WTC11 (cell line): ENCODE data around the gene ZBTB48. TPM values are rescaled to one million over a fixed set of nuclear protein-coding genes. Genes with fewer than 3 reads are reported as not detected.

Source experiments
- ATAC-seq: fragments of 200-7000 bp; cut with Tn5 transposase; 2 replicates; pipeline ENCODE4 v1.10.0; 2021; ENCODE audit warnings: mild to moderate bottlenecking, moderate library complexity
- CTCF ChIA-PET: fragments of 300-600 bp; sonication (Branson Sonifier 250); formaldehyde crosslinking; loops from one replicate; lab custom pipeline; 2021; ENCODE audit warnings: antibody characterized with exemption; lab: Charles Lee
- POLR2A ChIA-PET: fragments of 350-600 bp; sonication (Branson Sonifier 250); formaldehyde crosslinking; loops from one replicate; lab custom pipeline; 2021; ENCODE audit warnings: antibody characterized with exemption; lab: Charles Lee
- DNase-seq: peaks from one replicate; pipeline ENCODE4 v3.0.0; 2021; ENCODE audit warnings: low spot score
- H3K27ac Mint-ChIP-seq: 2 replicates; pipeline ENCODE4 v1.8.0; 2021; ENCODE audit warnings: mixed read lengths
- H3K27me3 Mint-ChIP-seq: 2 replicates; pipeline ENCODE4 v1.8.0; 2021; ENCODE audit warnings: low read depth, mild to moderate bottlenecking, moderate library complexity, mixed read lengths
- H3K36me3 Mint-ChIP-seq: 2 replicates; pipeline ENCODE4 v1.8.0; 2021; ENCODE audit warnings: mixed read lengths
- H3K4me1 Mint-ChIP-seq: 2 replicates; pipeline ENCODE4 v1.8.0; 2022; ENCODE audit warnings: mixed read lengths
- H3K4me3 Mint-ChIP-seq: 2 replicates; pipeline ENCODE4 v1.8.0; 2021; ENCODE audit warnings: mild to moderate bottlenecking, moderate library complexity, mixed read lengths
- H3K9me3 Mint-ChIP-seq: 2 replicates; pipeline ENCODE4 v1.8.0; 2021; ENCODE audit warnings: mixed read lengths
- CREB1 ChIP-seq: sonication (generic); formaldehyde crosslinking; IDR thresholded peaks from 2 replicates; pipeline ENCODE4 v1.8.0; 2023; ENCODE audit warnings: mild to moderate bottlenecking, missing genetic modification reagents
- EMX1 ChIP-seq: fragments of 250-450 bp; sonication (Bioruptor Pico); IDR thresholded peaks from 2 replicates; pipeline ENCODE4 v1.8.0; 2021; ENCODE audit warnings: mild to moderate bottlenecking
- ESRRA ChIP-seq: sonication (generic); formaldehyde crosslinking; IDR thresholded peaks from 2 replicates; pipeline ENCODE4 v1.8.1; 2022; ENCODE audit warnings: mild to moderate bottlenecking, missing genetic modification reagents, borderline replicate concordance
- FOXK1 ChIP-seq: sonication (generic); formaldehyde crosslinking; IDR thresholded peaks from 2 replicates; pipeline ENCODE4 v1.8.0; 2022; ENCODE audit warnings: mild to moderate bottlenecking, moderate library complexity, missing genetic modification reagents
- IRF2 ChIP-seq: sonication (generic); formaldehyde crosslinking; IDR thresholded peaks from 2 replicates; pipeline ENCODE4 v1.8.0; 2022; ENCODE audit warnings: low read depth, missing genetic modification reagents, borderline replicate concordance
- MAX ChIP-seq: sonication (generic); formaldehyde crosslinking; IDR thresholded peaks from 2 replicates; pipeline ENCODE4 v1.8.0; 2022; ENCODE audit warnings: mild to moderate bottlenecking, missing genetic modification reagents
- TCF7 ChIP-seq: sonication (generic); formaldehyde crosslinking; IDR thresholded peaks from 2 replicates; pipeline ENCODE4 v1.8.0; 2022; ENCODE audit warnings: mild to moderate bottlenecking, low read depth, missing genetic modification reagents, moderate library complexity
- TEAD1 ChIP-seq: sonication (generic); formaldehyde crosslinking; IDR thresholded peaks from 2 replicates; pipeline ENCODE4 v1.8.0; 2022; ENCODE audit warnings: mild to moderate bottlenecking, missing genetic modification reagents
- USF1 ChIP-seq: sonication (generic); formaldehyde crosslinking; IDR thresholded peaks from 2 replicates; pipeline ENCODE4 v1.8.0; 2022; ENCODE audit warnings: mild to moderate bottlenecking, missing genetic modification reagents
- ZBTB21 ChIP-seq: sonication (generic); formaldehyde crosslinking; IDR thresholded peaks from 2 replicates; pipeline ENCODE4 v1.8.1; 2023; ENCODE audit warnings: mild to moderate bottlenecking, missing genetic modification reagents, borderline replicate concordance
- ZMAT4 ChIP-seq: fragments of 250-450 bp; sonication (Bioruptor Pico); IDR thresholded peaks from 2 replicates; pipeline ENCODE4 v1.9.0; 2021; ENCODE audit warnings: mild to moderate bottlenecking
- ZNF121 ChIP-seq: sonication (generic); formaldehyde crosslinking; IDR thresholded peaks from 2 replicates; pipeline ENCODE4 v1.8.0; 2023; ENCODE audit warnings: missing genetic modification reagents
- ZNF263 ChIP-seq: sonication (generic); formaldehyde crosslinking; IDR thresholded peaks from 2 replicates; pipeline ENCODE4 v1.8.1; 2022; ENCODE audit warnings: low read depth, mild to moderate bottlenecking, moderate library complexity, missing genetic modification reagents
- ZNF423 ChIP-seq: fragments of 250-450 bp; sonication (Bioruptor Pico); IDR thresholded peaks from 2 replicates; pipeline ENCODE4 v2.1.2; 2022; ENCODE audit warnings: mild to moderate bottlenecking, moderate library complexity
- total RNA-seq: library from RNA; stranded (reverse); gene quantifications from 3 replicates; pipeline ENCODE4 v1.2.3, GENCODE V29; 2021
- TF ChIP-seq, protein P1 (sequence below): sonication (generic); formaldehyde crosslinking; IDR thresholded peaks from 2 replicates; pipeline ENCODE4 v1.8.1; 2023; ENCODE audit warnings: mild to moderate bottlenecking, missing genetic modification reagents, moderate library complexity
- TF ChIP-seq, protein P2 (sequence below): sonication (generic); formaldehyde crosslinking; IDR thresholded peaks from 2 replicates; pipeline ENCODE4 v1.8.1; 2022; ENCODE audit warnings: low read depth, mild to moderate bottlenecking, moderate library complexity, missing genetic modification reagents, borderline replicate concordance
- TF ChIP-seq, protein P3 (sequence below): fragments of 250-450 bp; sonication (Bioruptor Pico); IDR thresholded peaks from 2 replicates; pipeline ENCODE4 v1.9.0; 2021; ENCODE audit warnings: mild to moderate bottlenecking, borderline replicate concordance
- TF ChIP-seq, protein P4 (sequence below): sonication (generic); formaldehyde crosslinking; IDR thresholded peaks from 2 replicates; pipeline ENCODE4 v1.8.1; 2022; ENCODE audit warnings: mild to moderate bottlenecking, missing genetic modification reagents, moderate library complexity, borderline replicate concordance

The ZBTB48 gene
- total RNA-seq, 1 experiment from 2014 or later = 29.1 TPM

DNA sequence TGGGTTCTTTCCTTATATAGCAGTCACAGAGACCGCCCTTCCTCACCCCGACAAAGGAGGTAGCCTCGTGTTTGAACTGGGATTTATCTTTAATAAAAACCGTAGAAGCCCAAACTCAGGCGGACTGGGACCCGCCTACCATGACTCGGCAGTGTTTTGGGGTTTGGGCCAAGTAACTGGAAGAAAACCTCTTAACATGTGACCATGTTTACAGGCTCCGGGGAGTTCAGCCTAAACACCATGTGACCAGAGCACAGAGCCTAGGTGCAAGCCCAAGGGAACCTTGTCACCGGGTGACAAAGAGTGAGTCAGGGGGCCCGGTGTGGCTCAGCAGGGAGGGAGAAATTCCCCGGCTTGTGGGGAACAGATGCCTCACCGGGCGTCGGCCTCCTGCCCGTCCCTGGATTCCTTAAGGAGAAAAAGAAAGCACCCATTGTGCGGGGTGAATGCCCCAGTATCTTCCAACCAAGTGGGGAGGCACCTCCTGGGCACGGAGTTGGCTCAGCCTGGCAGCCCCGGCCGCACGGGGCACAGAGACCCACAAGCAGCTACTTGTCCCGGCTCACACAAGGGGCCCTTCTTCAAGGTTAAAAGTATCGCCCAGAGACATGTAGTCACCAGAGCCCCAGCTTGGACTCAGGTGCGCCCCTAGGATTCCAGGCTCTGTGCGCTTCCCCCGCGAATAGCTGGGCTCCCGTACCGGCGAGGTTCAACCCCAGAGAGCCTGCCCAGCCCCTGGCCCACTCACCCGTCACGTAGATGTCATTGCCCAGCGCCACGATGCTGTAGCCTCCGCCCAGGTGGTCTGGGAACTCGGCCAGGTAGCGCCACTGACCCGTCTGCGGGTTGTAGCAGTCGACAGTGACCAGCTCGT is 21.5 kb downstream of the ZBTB48 start:
- Mint-ChIP-seq H3K4me3 (peak overlapping the region; percentile 80), H3K9me3 (no peaks in the 10 kb centered on the region), H3K27ac (peak overlapping the region; percentile 85; the same call in 1 of the 2 replicates), H3K4me1 (peaks cover 23% of the 10 kb centered on the region), H3K36me3 (peaks cover 6% of the 10 kb centered on the region), H3K27me3 (no peaks in the 10 kb centered on the region; the same call in 1 of the 2 replicates)
- ChIA-PET POLR2A (interaction anchor here (0.9 to 1.4 kb wide), 5 partner anchors 13 to 33 kb away, joined by 3 to 6 read pairs (median 4); partner anchors contain the start of genes PHF13 and THAP3), CTCF (interaction anchor here (0.6 to 1.9 kb wide), 14 partner anchors 9 to 160 kb away, joined by 3 to 8 read pairs (median 4); partner anchors contain the start of genes NOL9, TAS1R1, THAP3 and ZBTB48)
- DNase-seq (peak; percentile 41), ATAC-seq (peak; percentile 4; the same call in 1 of the 2 replicates)
- TF ChIP-seq ZNF423 (CRISPR knock-in tag) (peak; percentile 71), FOXK1 (peak; percentile 90), USF1 (CRISPR knock-in tag) (peak; percentile 64; the same call in 1 of the 2 replicates), EMX1 (CRISPR knock-in tag) (no peak)
- TF ChIP-seq, protein P1, sequence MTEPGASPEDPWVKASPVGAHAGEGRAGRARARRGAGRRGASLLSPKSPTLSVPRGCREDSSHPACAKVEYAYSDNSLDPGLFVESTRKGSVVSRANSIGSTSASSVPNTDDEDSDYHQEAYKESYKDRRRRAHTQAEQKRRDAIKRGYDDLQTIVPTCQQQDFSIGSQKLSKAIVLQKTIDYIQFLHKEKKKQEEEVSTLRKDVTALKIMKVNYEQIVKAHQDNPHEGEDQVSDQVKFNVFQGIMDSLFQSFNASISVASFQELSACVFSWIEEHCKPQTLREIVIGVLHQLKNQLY (CRISPR knock-in tag) = 0 out of 2 replicates have a peak, but pooled peaks have one; percentile 68

- Mint-ChIP-seq H3K36me3 (peaks cover 3% of the 10 kb centered on the region; the same call in 1 of the 2 replicates), H3K27me3 (no peaks in the 10 kb centered on the region; the same call in 1 of the 2 replicates), H3K27ac (no peak overlapping the region), H3K4me3 (peak overlapping the region; percentile 80), H3K4me1 (peaks cover 23% of the 10 kb centered on the region), H3K9me3 (no peaks in the 10 kb centered on the region)
- ChIA-PET CTCF (interaction anchor here (0.6 to 1.9 kb wide), 14 partner anchors 8 to 468 kb away, joined by 3 to 8 read pairs (median 4); partner anchors contain the start of genes NOL9, PHF13, THAP3 and ZBTB48), POLR2A (interaction anchor here (0.8 to 1.5 kb wide), 7 partner anchors 12 to 44 kb away, joined by 3 to 6 read pairs (median 4); partner anchors contain the start of genes PHF13 and THAP3)
- ATAC-seq (peak; percentile 13), DNase-seq (peak; percentile 29)
- TF ChIP-seq ZBTB21 (CRISPR knock-in tag) (no peak), TEAD1 (0 out of 2 replicates have a peak, but pooled peaks have one; percentile 12), ESRRA (peak; percentile 16; the same call in 1 of the 2 replicates), ZNF263 (CRISPR knock-in tag) (no peak), ZNF121 (peak; percentile 81; the same call in 1 of the 2 replicates), FOXK1 (peak; percentile 70), TCF7 (peak; percentile 44), CREB1 (CRISPR knock-in tag) (peak; percentile 10; the same call in 1 of the 2 replicates), IRF2 (CRISPR knock-in tag) (0 out of 2 replicates have a peak, but pooled peaks have one; percentile 2), ZMAT4 (CRISPR knock-in tag) (no peak), MAX (CRISPR knock-in tag) (peak; percentile 78; the same call in 1 of the 2 replicates)
- TF ChIP-seq, protein P2, sequence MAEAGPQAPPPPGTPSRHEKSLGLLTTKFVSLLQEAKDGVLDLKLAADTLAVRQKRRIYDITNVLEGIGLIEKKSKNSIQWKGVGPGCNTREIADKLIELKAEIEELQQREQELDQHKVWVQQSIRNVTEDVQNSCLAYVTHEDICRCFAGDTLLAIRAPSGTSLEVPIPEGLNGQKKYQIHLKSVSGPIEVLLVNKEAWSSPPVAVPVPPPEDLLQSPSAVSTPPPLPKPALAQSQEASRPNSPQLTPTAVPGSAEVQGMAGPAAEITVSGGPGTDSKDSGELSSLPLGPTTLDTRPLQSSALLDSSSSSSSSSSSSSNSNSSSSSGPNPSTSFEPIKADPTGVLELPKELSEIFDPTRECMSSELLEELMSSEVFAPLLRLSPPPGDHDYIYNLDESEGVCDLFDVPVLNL (CRISPR knock-in tag) = peak; percentile 70
- TF ChIP-seq, protein P3, sequence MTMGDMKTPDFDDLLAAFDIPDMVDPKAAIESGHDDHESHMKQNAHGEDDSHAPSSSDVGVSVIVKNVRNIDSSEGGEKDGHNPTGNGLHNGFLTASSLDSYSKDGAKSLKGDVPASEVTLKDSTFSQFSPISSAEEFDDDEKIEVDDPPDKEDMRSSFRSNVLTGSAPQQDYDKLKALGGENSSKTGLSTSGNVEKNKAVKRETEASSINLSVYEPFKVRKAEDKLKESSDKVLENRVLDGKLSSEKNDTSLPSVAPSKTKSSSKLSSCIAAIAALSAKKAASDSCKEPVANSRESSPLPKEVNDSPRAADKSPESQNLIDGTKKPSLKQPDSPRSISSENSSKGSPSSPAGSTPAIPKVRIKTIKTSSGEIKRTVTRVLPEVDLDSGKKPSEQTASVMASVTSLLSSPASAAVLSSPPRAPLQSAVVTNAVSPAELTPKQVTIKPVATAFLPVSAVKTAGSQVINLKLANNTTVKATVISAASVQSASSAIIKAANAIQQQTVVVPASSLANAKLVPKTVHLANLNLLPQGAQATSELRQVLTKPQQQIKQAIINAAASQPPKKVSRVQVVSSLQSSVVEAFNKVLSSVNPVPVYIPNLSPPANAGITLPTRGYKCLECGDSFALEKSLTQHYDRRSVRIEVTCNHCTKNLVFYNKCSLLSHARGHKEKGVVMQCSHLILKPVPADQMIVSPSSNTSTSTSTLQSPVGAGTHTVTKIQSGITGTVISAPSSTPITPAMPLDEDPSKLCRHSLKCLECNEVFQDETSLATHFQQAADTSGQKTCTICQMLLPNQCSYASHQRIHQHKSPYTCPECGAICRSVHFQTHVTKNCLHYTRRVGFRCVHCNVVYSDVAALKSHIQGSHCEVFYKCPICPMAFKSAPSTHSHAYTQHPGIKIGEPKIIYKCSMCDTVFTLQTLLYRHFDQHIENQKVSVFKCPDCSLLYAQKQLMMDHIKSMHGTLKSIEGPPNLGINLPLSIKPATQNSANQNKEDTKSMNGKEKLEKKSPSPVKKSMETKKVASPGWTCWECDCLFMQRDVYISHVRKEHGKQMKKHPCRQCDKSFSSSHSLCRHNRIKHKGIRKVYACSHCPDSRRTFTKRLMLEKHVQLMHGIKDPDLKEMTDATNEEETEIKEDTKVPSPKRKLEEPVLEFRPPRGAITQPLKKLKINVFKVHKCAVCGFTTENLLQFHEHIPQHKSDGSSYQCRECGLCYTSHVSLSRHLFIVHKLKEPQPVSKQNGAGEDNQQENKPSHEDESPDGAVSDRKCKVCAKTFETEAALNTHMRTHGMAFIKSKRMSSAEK (CRISPR knock-in tag) = no peak
- TF ChIP-seq, protein P4, sequence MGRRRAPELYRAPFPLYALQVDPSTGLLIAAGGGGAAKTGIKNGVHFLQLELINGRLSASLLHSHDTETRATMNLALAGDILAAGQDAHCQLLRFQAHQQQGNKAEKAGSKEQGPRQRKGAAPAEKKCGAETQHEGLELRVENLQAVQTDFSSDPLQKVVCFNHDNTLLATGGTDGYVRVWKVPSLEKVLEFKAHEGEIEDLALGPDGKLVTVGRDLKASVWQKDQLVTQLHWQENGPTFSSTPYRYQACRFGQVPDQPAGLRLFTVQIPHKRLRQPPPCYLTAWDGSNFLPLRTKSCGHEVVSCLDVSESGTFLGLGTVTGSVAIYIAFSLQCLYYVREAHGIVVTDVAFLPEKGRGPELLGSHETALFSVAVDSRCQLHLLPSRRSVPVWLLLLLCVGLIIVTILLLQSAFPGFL (CRISPR knock-in tag) = no peak
Measured at GRCh38 chr1:6601923-6602668, 22.3 kb downstream of the ZBTB48 start.
